ENCODE results near the gene ZNF276.

The ZNF276 gene

DNA sequence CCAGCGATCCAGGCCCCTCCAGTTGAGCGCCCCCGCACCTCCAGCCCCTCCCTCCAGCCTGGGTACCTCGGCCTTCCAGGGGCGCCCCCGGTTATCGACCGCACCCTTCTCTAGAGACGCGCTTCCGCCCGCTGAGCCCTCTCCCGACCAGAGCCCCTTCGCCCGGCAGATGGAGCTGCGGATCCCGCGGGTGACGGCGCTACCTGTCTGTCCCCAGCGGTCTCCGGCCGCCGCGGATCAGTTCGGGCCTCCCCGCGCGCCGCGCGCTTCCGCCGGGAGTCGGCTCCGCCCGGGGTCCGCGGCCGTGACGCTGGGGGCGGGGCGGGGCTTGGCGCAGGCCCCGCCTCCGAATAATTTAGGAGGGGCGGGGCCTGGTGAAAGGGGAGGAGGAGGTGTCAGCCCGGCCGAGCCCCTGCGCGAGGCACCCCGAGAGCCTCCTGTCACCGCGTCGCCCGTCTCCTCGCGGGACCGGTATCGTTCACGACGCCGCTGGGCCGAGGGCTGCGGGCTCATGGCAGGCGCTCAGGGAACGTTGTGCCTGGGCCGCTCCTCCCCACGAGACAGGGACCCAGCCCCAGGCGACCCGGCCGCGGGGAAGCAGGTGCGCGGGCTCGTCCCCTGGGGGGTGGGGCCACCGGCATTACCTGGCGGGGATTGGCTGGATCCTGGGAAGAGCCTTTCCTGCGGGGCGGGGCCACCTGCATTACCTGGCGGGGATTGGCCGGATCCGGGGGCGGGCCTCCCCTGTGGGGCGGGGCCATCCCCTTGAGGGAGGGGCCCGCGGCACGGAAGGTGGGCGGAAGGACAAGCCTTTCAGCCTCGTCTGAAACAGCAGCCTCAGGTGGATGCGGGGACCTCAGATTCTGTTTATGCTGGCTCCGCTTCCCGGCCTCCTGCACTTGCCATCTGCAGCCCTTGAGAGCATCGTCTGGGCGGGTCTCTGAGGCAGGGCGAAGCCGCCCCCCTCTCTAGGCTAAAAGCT is 19.6 kb upstream of the ZNF276 start, which contains the start of gene SPATA2L:
Gene SPATA2L (minus strand): TSS at position 281 of the 982 bp plus-strand sequence. CDS start 473 bp downstream, outside the sequence.
- H2BK120ac ChIP-seq (ENCODE audit: low read depth, low read length): no peak within 1 kb of the TSS
- no peak within 1 kb of the TSS for H3K4ac ChIP-seq (ENCODE audit: low read depth, low read length)
- H3K23ac ChIP-seq (ENCODE audit: low read length): peak within 1 kb of the TSS; percentile 80
- WGBS (ENCODE audit: extremely low coverage, insufficient coverage, low lambda C conversion rate): no CpG with 5 or more reads among the region's 97 CpGs
- H3K27ac ChIP-seq (ENCODE audit: low read depth, low read length): peak within 1 kb of the TSS; percentile 55
- H4K5ac ChIP-seq (ENCODE audit: low read length): no peak within 1 kb of the TSS
- peaks cover 7% of the 10 kb centered on the region for H3K4me1 ChIP-seq (ENCODE audit: control insufficient read depth, low read depth, low read length)
- H3K4me2 ChIP-seq (ENCODE audit: low read length): peak within 1 kb of the TSS; percentile 88
- no peaks in the 10 kb centered on the region for H3K27me3 ChIP-seq (ENCODE audit: insufficient read depth, low read length, poor library complexity)
- DNase-seq: peak; percentile 98
- H3K36me3 ChIP-seq (ENCODE audit: control insufficient read depth, insufficient read depth, low read length): peaks cover 2% of the 10 kb centered on the region
- H3K18ac ChIP-seq (ENCODE audit: low read length): no peak within 1 kb of the TSS
- H4K8ac ChIP-seq (ENCODE audit: low read depth, low read length): no peak within 1 kb of the TSS
- peak within 1 kb of the TSS; percentile 80 for H3K9ac ChIP-seq (ENCODE audit: low read length)
- no peak within 1 kb of the TSS for H2BK5ac ChIP-seq (ENCODE audit: low read length)
- H3K79me2 ChIP-seq (ENCODE audit: control insufficient read depth, insufficient read depth, low read length): no peaks in the 10 kb centered on the region
- H3K56ac ChIP-seq (ENCODE audit: low read length): peak within 1 kb of the TSS; percentile 90
- no peak within 1 kb of the TSS for H2AK5ac ChIP-seq (ENCODE audit: low read length)
- peak within 1 kb of the TSS; percentile 74 for H3K4me3 ChIP-seq (ENCODE audit: low read length)
- H2BK15ac ChIP-seq (replicated peaks; ENCODE audit: low read depth): no peak within 1 kb of the TSS
- H3K79me1 ChIP-seq (ENCODE audit: low read length): no peaks in the 10 kb centered on the region

DNA sequence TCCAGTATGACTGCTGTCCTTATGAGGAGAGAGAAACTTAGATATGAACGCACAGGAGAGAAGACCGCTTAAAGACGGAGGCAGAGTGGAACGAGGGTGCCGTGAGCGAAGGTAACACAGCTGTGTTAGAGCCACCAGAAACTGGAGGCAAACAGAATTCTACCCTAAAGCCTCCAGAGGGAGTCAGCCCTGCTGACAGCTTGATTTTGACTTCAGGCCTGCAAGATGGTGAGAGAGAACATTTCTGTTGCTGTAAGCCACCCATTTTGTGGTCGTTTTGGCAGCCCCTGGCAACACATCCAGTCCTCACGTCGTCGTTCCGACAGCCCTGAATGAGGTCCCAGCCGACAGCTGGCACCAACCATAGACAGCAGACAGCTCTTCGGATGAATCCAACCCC is 17.1 kb upstream of the ZNF276 start:
- H3K4me1 ChIP-seq (ENCODE audit: control insufficient read depth, low read depth, low read length): peaks cover 7% of the 10 kb centered on the region
- no peak overlapping the region for H4K8ac ChIP-seq (ENCODE audit: low read depth, low read length)
- H3K56ac ChIP-seq (ENCODE audit: low read length): no peak overlapping the region
- H3K4me2 ChIP-seq (ENCODE audit: low read length): no peak overlapping the region
- H3K23ac ChIP-seq (ENCODE audit: low read length): no peak overlapping the region
- no peaks in the 10 kb centered on the region for H3K79me1 ChIP-seq (ENCODE audit: low read length)
- no peak overlapping the region for H3K27ac ChIP-seq (ENCODE audit: low read depth, low read length)
- H3K79me2 ChIP-seq (ENCODE audit: control insufficient read depth, insufficient read depth, low read length): no peaks in the 10 kb centered on the region
- no peak overlapping the region for H3K18ac ChIP-seq (ENCODE audit: low read length)
- no peak overlapping the region for H3K9ac ChIP-seq (ENCODE audit: low read length)
- H3K36me3 ChIP-seq (ENCODE audit: control insufficient read depth, insufficient read depth, low read length): no peaks in the 10 kb centered on the region
- no CpG with 5 or more reads among the region's 13 CpGs for WGBS (ENCODE audit: extremely low coverage, insufficient coverage, low lambda C conversion rate)
- no peak overlapping the region for H2BK15ac ChIP-seq (replicated peaks; ENCODE audit: low read depth)
- no peak overlapping the region for H2BK120ac ChIP-seq (ENCODE audit: low read depth, low read length)
- no peak overlapping the region for H2AK5ac ChIP-seq (ENCODE audit: low read length)
- no peaks in the 10 kb centered on the region for H3K27me3 ChIP-seq (ENCODE audit: insufficient read depth, low read length, poor library complexity)
- no peak overlapping the region for H4K5ac ChIP-seq (ENCODE audit: low read length)
- no peak overlapping the region for H3K4ac ChIP-seq (ENCODE audit: low read depth, low read length)
- H3K4me3 ChIP-seq (ENCODE audit: low read length): no peak overlapping the region
- H2BK5ac ChIP-seq (ENCODE audit: low read length): no peak overlapping the region
- DNase-seq: no peak

DNA sequence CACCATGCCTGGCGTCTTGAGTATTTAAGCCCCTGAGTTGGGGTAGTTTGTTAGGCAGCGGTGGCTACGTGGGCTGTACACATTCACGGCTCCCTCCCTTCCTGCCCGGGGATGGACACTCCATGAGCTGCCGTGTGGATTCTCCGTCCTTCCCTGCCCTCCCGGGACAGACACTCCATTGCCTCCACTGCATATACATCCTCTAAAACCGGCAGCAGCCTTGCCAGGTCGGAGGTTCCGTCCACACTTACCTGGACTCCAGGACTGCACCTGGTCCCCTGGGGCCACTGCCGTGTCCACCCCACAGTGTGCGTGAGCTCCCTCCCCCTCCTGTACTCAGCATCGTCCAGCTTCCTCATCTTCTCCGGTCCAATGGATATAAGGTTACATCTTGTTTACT is 16.3 kb upstream of the ZNF276 start:
- no peak overlapping the region for H3K4me2 ChIP-seq (ENCODE audit: low read length)
- no peak overlapping the region for H2AK5ac ChIP-seq (ENCODE audit: low read length)
- H3K4me1 ChIP-seq (ENCODE audit: control insufficient read depth, low read depth, low read length): peaks cover 5% of the 10 kb centered on the region
- H3K23ac ChIP-seq (ENCODE audit: low read length): no peak overlapping the region
- H2BK15ac ChIP-seq (replicated peaks; ENCODE audit: low read depth): no peak overlapping the region
- H3K27ac ChIP-seq (ENCODE audit: low read depth, low read length): no peak overlapping the region
- no peak overlapping the region for H3K4ac ChIP-seq (ENCODE audit: low read depth, low read length)
- H3K9ac ChIP-seq (ENCODE audit: low read length): no peak overlapping the region
- H3K4me3 ChIP-seq (ENCODE audit: low read length): no peak overlapping the region
- H3K18ac ChIP-seq (ENCODE audit: low read length): no peak overlapping the region
- no peaks in the 10 kb centered on the region for H3K36me3 ChIP-seq (ENCODE audit: control insufficient read depth, insufficient read depth, low read length)
- no peak for DNase-seq
- no peaks in the 10 kb centered on the region for H3K79me2 ChIP-seq (ENCODE audit: control insufficient read depth, insufficient read depth, low read length)
- no peak overlapping the region for H3K56ac ChIP-seq (ENCODE audit: low read length)
- H2BK5ac ChIP-seq (ENCODE audit: low read length): no peak overlapping the region
- H4K5ac ChIP-seq (ENCODE audit: low read length): no peak overlapping the region
- WGBS (ENCODE audit: extremely low coverage, insufficient coverage, low lambda C conversion rate): no CpG with 5 or more reads among the region's 15 CpGs
- no peaks in the 10 kb centered on the region for H3K27me3 ChIP-seq (ENCODE audit: insufficient read depth, low read length, poor library complexity)
- H2BK120ac ChIP-seq (ENCODE audit: low read depth, low read length): no peak overlapping the region
- no peak overlapping the region for H4K8ac ChIP-seq (ENCODE audit: low read depth, low read length)
- no peaks in the 10 kb centered on the region for H3K79me1 ChIP-seq (ENCODE audit: low read length)

DNA sequence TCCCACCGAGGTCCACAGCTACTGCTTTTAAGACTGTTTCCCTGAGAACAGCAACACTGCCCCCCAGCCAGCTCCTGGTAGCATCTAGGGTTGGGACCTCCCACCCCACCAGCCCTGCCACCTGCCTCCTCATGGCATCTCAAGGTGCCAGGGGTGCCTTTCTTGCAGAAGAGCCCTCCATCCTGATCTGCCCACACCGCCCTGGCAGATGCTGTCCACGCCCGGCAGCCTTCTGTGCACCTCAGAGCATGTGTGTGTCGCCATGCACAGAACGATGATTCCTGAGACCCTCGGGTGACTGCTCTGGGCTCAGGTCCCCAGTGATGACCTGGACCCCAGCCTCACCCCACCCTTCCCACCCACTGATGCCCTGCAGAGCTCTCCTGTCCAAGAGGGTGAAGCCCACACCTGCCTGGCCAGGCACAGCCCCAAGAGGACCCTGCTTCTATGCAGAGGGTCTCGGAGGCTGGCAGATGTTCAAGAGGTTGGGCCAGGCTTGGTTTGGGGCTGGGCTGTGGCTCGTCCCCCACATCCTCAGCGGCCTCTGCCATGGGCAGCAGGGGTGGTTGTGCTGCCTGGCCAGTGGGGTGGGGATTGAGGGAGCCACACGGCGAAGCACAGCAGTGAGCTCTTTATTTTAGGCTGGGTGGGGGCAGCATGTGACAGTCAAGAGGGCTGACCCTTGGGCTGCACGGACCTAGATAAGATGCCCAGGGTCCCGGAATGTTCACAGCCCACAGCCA is 14.6 kb upstream of the ZNF276 start:
- Histone ChIP-seq H3K23ac (ENCODE audit: low read length) (no peak overlapping the region), H3K9ac (ENCODE audit: low read length) (no peak overlapping the region), H3K27ac (ENCODE audit: low read depth, low read length) (no peak overlapping the region), H3K79me1 (ENCODE audit: low read length) (no peaks in the 10 kb centered on the region), H3K4me3 (ENCODE audit: low read length) (no peak overlapping the region), H4K5ac (ENCODE audit: low read length) (no peak overlapping the region), H3K79me2 (ENCODE audit: control insufficient read depth, insufficient read depth, low read length) (no peaks in the 10 kb centered on the region), H2BK5ac (ENCODE audit: low read length) (no peak overlapping the region), H3K4me2 (ENCODE audit: low read length) (no peak overlapping the region), H3K36me3 (ENCODE audit: control insufficient read depth, insufficient read depth, low read length) (no peaks in the 10 kb centered on the region), H2BK120ac (ENCODE audit: low read depth, low read length) (no peak overlapping the region), H2BK15ac (replicated peaks; ENCODE audit: low read depth) (no peak overlapping the region), H3K18ac (ENCODE audit: low read length) (no peak overlapping the region), H2AK5ac (ENCODE audit: low read length) (no peak overlapping the region), H4K8ac (ENCODE audit: low read depth, low read length) (no peak overlapping the region), H3K56ac (ENCODE audit: low read length) (peak overlapping the region; percentile 49), H3K4me1 (ENCODE audit: control insufficient read depth, low read depth, low read length) (no peaks in the 10 kb centered on the region), H3K4ac (ENCODE audit: low read depth, low read length) (no peak overlapping the region), H3K27me3 (ENCODE audit: insufficient read depth, low read length, poor library complexity) (no peaks in the 10 kb centered on the region)
- DNase-seq: no peak
- no CpG with 5 or more reads among the region's 14 CpGs for WGBS (ENCODE audit: extremely low coverage, insufficient coverage, low lambda C conversion rate)

DNA sequence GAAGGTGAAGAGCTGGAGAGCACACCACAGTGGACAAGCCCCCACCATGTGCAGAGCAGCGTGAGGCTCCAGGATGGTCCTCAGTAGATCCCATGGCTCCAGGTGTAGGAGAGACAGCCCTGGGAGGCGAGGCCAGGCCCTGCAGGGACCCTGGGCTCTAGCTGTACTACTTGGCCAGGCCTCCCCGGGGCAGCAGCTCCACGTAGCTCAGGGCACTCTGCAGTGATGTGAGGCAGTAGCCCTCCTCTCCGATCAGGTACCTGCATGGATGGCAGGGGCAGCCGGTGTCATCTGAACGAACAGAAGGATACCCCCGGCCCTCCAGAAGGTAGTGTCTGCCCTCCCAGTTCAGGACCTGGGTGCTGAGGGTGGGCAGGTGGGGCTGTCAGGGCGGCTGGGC is 13.6 kb upstream of the ZNF276 start:
- Histone ChIP-seq H3K79me2 (ENCODE audit: control insufficient read depth, insufficient read depth, low read length) (no peaks in the 10 kb centered on the region), H4K8ac (ENCODE audit: low read depth, low read length) (no peak overlapping the region), H3K23ac (ENCODE audit: low read length) (no peak overlapping the region), H3K4me3 (ENCODE audit: low read length) (no peak overlapping the region), H4K5ac (ENCODE audit: low read length) (no peak overlapping the region), H3K79me1 (ENCODE audit: low read length) (no peaks in the 10 kb centered on the region), H3K4ac (ENCODE audit: low read depth, low read length) (no peak overlapping the region), H3K56ac (ENCODE audit: low read length) (no peak overlapping the region), H3K4me2 (ENCODE audit: low read length) (no peak overlapping the region), H2BK5ac (ENCODE audit: low read length) (no peak overlapping the region), H3K27me3 (ENCODE audit: insufficient read depth, low read length, poor library complexity) (no peaks in the 10 kb centered on the region), H3K36me3 (ENCODE audit: control insufficient read depth, insufficient read depth, low read length) (no peaks in the 10 kb centered on the region), H3K18ac (ENCODE audit: low read length) (no peak overlapping the region), H2AK5ac (ENCODE audit: low read length) (no peak overlapping the region), H2BK15ac (replicated peaks; ENCODE audit: low read depth) (no peak overlapping the region), H3K4me1 (ENCODE audit: control insufficient read depth, low read depth, low read length) (no peaks in the 10 kb centered on the region), H3K27ac (ENCODE audit: low read depth, low read length) (no peak overlapping the region), H2BK120ac (ENCODE audit: low read depth, low read length) (no peak overlapping the region), H3K9ac (ENCODE audit: low read length) (no peak overlapping the region)
- DNase-seq: no peak
- WGBS (ENCODE audit: extremely low coverage, insufficient coverage, low lambda C conversion rate): no CpG with 5 or more reads among the region's 9 CpGs

All from mesendoderm (in vitro differentiated cells).